Large intestine (tissue), 3 donors: ENCODE data around the gene KDM4B. TPM values are rescaled to one million over a fixed set of nuclear protein-coding genes. Genes with fewer than 3 reads are reported as not detected.

Experiments
- DNase-seq, 2 donors: peaks; one replicate each; pipeline versions ENCODE4 v3.0.0 to v3.0.0-alpha.2; 2013
- H3K27ac ChIP-seq: one replicate; pipeline ENCODE4 v1.5.1; 2013; ENCODE audit warnings: low read length
- H3K27me3 ChIP-seq: 2 replicates; pipeline ENCODE4 v1.6.1; 2013; ENCODE audit warnings: low read length; ENCODE audit not compliant: control insufficient read depth, insufficient read depth
- H3K36me3 ChIP-seq: 2 replicates; pipeline ENCODE4 v1.6.1; 2013; ENCODE audit warnings: low read length; ENCODE audit not compliant: control insufficient read depth, insufficient read depth
- H3K4me1 ChIP-seq: one replicate; pipeline ENCODE4 v1.6.1; 2013; ENCODE audit warnings: low read length; ENCODE audit not compliant: control insufficient read depth, insufficient read depth
- H3K4me3 ChIP-seq: one replicate; pipeline ENCODE4 v1.5.1; 2013; ENCODE audit warnings: low read length
- H3K9me3 ChIP-seq: one replicate; pipeline ENCODE4 v1.6.1; 2013; ENCODE audit warnings: mild to moderate bottlenecking, low read depth, low read length, moderate library complexity; ENCODE audit not compliant: control insufficient read depth
- WGBS: methylation state at CpG from one replicate; pipeline ENCODE4 v1.1.5; 2013; ENCODE audit warnings: low lambda C conversion rate; ENCODE audit not compliant: insufficient coverage; 5-methylcytosine and 5-hydroxymethylcytosine counted together
- polyA plus RNA-seq: library from polyadenylated mRNA; unstranded; fragments of 120-200 nt; gene quantifications from one replicate; pipeline ENCODE4 v1.2.1, GENCODE V29; 2013

KDM4B gene
- polyA plus RNA-seq, 1 donor: 13.7 TPM

GRCh38 chr19:5133986-5134595 lies 165.2 kb downstream of the KDM4B start:
- no peaks in the 10 kb centered on the region for H3K9me3 ChIP-seq
- H3K4me3 ChIP-seq: no peak overlapping the region
- peaks cover 8% of the 10 kb centered on the region for H3K4me1 ChIP-seq
- no peaks in the 10 kb centered on the region for H3K27me3 ChIP-seq
- DNase-seq: no peak
- peaks cover 55% of the 10 kb centered on the region for H3K36me3 ChIP-seq
- WGBS: no CpG with 5 or more reads among the region's 30 CpGs
- no peak overlapping the region for H3K27ac ChIP-seq

GRCh38 chr19:5134691-5135090 lies 165.8 kb downstream of the KDM4B start:
- WGBS: no CpG with 5 or more reads among the region's 10 CpGs

GRCh38 chr19:5136073-5136855 lies 167.4 kb downstream of the KDM4B start:
- H3K4me3 ChIP-seq: no peak overlapping the region
- no peaks in the 10 kb centered on the region for H3K27me3 ChIP-seq
- WGBS: no CpG with 5 or more reads among the region's 25 CpGs
- peaks cover 66% of the 10 kb centered on the region for H3K36me3 ChIP-seq
- H3K9me3 ChIP-seq: no peaks in the 10 kb centered on the region
- peaks cover under 1% of the 10 kb centered on the region for H3K4me1 ChIP-seq
- H3K27ac ChIP-seq: no peak overlapping the region
- no peak for DNase-seq

More at GRCh38 chr19:5134691-5135090, 165.8 kb downstream of the KDM4B start:
- Histone ChIP-seq H3K27me3 (no peaks in the 10 kb centered on the region), H3K36me3 (peaks cover 57% of the 10 kb centered on the region), H3K9me3 (no peaks in the 10 kb centered on the region), H3K4me1 (peaks cover 4% of the 10 kb centered on the region), H3K27ac (no peak overlapping the region), H3K4me3 (no peak overlapping the region)
- no peak for DNase-seq

GRCh38 chr19:5137114-5137513 lies 168.2 kb downstream of the KDM4B start:
- Histone ChIP-seq H3K4me1 (no peaks in the 10 kb centered on the region), H3K9me3 (no peaks in the 10 kb centered on the region), H3K27ac (no peak overlapping the region), H3K36me3 (peaks cover 66% of the 10 kb centered on the region), H3K4me3 (no peak overlapping the region), H3K27me3 (no peaks in the 10 kb centered on the region)
- no peak for DNase-seq
- no CpG with 5 or more reads among the region's 22 CpGs for WGBS

DNA sequence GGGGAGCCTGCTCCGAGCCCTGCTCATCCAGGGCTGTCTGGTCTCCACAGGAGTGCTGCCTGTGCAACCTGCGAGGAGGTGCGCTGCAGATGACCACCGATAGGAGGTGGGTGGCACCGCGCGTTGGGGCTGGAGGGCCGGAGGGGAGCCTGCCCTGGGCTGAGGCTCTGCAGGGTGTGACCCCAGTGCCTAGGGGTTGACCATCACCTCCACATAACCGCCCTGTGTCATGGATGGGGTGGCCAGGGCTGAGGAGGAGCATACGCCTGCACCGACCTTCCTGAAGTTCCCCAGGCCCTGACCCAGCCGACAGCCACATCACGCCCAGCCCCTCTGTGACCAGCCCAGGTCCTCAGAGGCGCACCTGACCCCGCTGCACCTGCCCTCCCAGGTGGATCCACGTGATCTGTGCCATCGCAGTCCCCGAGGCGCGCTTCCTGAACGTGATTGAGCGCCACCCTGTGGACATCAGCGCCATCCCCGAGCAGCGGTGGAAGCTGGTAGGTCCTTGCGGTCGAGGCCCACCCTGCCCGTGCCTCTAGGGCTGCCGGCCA lies 168.7 kb downstream of the KDM4B start:
- H3K4me1 ChIP-seq: no peaks in the 10 kb centered on the region
- H3K36me3 ChIP-seq: peaks cover 68% of the 10 kb centered on the region
- no CpG with 5 or more reads among the region's 29 CpGs for WGBS
- H3K27me3 ChIP-seq: no peaks in the 10 kb centered on the region
- no peaks in the 10 kb centered on the region for H3K9me3 ChIP-seq
- no peak overlapping the region for H3K4me3 ChIP-seq
- no peak overlapping the region for H3K27ac ChIP-seq
- no peak for DNase-seq

DNA sequence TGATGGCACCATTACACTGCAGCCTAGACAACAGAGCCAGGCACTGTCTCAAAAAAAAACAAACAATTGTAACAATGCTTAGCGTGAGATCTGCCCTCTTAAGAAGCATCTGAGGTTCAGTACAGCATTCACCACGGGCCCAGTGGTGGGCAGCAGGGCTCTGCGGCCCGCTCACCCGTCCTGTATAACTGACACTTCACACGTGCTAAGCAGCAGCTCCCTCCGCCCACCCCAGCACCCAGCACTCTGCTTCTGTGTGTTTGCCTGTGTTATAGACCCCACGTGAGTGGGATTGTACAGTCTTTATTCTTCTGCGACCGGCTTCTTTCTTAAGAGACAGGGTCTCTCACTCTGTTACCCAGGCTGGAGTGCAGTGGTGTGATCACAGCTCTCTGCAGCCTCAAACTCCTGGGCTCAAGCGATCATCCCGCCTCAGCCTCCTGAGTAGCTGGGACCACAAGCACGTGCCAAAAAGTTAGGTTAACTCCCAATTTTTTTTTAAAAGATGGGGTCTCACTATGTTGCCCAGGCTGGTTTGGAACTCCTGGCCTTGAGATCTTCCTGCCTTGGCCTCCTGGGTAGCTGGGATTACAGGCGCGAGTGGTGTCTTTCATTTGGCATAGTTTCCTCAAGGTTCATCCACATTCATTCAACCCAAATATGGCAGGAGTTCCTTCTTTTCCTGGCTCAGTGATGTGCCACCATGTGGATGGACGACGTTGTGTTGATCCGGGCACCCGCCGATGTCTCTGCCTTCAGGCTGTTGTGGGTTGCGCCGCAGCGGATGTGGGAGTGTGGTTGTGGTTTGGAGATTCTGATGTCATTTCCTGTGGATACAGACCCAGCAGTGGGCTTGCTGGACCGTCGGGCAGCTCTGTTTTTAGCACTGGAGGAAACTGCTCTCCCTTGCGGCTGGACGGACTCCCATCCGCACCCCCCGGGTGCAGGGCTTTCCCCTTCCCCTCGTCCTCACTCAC lies 170.0 kb downstream of the KDM4B start:
- Histone ChIP-seq H3K27ac (no peak overlapping the region), H3K9me3 (no peaks in the 10 kb centered on the region), H3K4me3 (no peak overlapping the region), H3K36me3 (peaks cover 70% of the 10 kb centered on the region), H3K4me1 (no peaks in the 10 kb centered on the region), H3K27me3 (no peaks in the 10 kb centered on the region)
- DNase-seq: peak in 1 of 2 donors; percentile 27
- no CpG with 5 or more reads among the region's 30 CpGs for WGBS

DNA sequence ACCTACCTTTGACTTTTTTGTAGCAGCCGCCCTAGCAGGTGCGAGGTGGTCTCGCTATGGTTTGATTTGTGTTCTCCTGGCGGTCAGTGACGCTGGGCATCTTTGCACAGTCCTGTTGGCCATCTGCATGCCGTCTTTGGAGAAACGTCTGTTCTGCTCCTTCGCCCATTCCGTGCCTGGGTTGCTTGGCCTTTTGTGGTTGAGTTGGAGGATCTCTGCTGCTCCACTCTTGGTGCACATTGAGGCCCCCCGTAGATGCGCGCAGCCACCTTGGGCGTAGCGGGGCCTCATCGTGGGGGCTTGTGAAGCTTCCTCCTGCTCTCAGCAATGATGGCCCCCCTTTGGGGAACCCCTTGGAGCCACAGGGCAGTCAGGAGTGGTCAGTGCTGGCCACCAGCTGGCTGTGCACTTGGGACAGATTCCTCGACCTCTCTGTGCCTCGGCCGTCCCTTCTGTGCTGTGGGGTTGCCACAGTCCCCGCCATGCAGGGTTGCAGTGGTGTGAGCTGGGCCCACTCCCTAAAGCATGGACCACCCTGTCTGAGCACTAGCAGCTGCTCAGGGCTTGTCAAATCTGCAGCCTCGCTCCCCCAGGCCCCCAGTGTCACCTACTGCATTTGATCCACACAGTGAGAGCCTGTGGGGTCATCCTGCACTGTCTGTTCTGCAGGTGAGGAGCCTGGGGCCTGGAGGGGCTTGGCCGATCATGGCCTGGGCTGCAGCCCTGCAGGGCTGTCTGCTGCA lies 170.8 kb downstream of the KDM4B start:
- H3K4me1 ChIP-seq: no peaks in the 10 kb centered on the region
- H3K4me3 ChIP-seq: no peak overlapping the region
- no peaks in the 10 kb centered on the region for H3K27me3 ChIP-seq
- whole genome bisulfite sequencing: no CpG with 5 or more reads among the region's 21 CpGs
- no peak overlapping the region for H3K27ac ChIP-seq
- DNase-seq: no peak
- H3K36me3 ChIP-seq: peaks cover 68% of the 10 kb centered on the region
- no peaks in the 10 kb centered on the region for H3K9me3 ChIP-seq

GRCh38 chr19:5141129-5141849 lies 172.4 kb downstream of the KDM4B start:
- no CpG with 5 or more reads among the region's 37 CpGs for WGBS
- H3K27ac ChIP-seq: no peak overlapping the region

More at GRCh38 chr19:5141129-5141849, 172.4 kb downstream of the KDM4B start:
- no peak overlapping the region for H3K4me3 ChIP-seq
- no peaks in the 10 kb centered on the region for H3K27me3 ChIP-seq
- no peaks in the 10 kb centered on the region for H3K4me1 ChIP-seq
- DNase-seq: no peak
- H3K9me3 ChIP-seq: no peaks in the 10 kb centered on the region
- H3K36me3 ChIP-seq: peaks cover 66% of the 10 kb centered on the region
